Stimulated activated naive CD4-positive, alpha-beta T cell treated with Interleukin-2 at 50 U/mL for 16 hours (primary cell): ENCODE measurements around the gene CBY3.
"Not testable (repeated sequence)": the region's sequence is repeated elsewhere in the genome, so short reads cannot be mapped to it uniquely, and the experiment has no call there.

Experiments
- DNase-seq: peaks from one replicate; lab custom pipeline; 2025; lab: John Stamatoyannopoulos, UW

The CBY3 gene

DNA sequence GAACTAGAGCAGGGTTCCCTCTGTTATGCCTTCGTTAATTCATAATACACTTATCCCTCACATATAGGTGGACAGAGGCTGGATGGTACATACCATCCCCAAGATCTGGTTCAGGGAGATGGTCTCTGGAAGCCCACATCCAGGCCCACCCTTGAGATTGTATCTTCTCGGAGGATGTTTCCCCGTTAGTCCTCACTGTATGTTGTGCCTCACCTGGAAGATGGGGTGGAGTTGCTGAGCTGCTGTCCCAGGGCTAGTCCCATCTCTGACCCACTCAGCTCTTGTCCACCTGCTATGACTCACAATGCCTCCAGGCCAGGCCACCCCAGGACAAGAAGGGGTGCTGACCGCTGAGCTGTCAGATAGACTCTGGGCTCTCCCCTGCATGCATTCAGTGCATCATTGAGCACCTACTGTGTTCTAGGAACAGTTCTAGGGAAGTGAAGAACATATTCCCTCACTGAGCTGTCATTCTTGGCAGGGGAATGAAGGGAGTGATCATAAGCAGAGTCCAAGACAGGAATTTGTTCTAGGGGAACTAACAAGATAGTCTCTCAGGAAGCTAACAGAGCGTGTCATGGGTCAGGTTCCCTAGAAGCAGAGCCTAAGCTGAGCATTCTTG, at the start of gene CBY3:
TSS of gene CBY3 (minus strand) at position 255 of the 622 bp plus-strand sequence. CDS start at position 139, 116 bp downstream.
- DNase-seq = no peak

DNA sequence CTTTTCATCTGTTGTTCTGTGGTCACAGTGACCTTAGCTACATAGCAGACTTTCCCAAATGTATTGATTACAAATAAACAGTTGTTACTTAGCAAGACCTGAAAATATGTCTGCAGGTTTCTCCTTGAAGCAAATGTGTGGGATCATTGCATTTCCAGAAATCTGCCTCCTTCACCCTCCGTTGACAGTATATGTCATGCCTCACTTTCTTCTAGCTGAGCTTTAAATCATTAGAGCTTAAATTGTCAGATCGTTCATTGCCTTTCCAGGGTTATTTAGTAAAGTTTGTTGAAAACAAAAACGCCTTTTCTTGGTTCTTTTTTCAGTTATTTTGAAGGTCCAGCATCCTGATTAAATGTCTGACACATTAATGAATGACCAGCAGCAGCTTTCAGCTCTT, 49.5 kb upstream of the CBY3 start:
- no peak for DNase-seq

DNA sequence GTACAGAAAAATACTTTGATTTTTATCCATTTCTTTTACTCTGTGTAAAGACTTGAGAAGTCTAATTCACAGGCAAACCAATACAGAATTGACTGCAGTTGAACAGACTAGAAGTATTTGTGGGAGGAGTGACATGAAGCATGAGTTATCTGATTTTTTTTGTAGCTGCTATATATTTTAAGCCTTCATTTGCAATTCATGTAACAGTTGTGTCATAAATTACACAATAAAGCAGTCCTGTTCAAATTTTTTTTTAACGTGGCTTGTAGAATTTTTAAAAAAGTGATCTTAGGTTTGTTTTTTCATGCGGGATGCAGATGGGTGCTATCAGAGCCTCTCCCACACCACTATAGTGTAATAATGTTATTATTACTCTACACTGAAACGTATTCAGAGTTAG, 48.9 kb upstream of the CBY3 start:
- DNase-seq = no peak

DNA sequence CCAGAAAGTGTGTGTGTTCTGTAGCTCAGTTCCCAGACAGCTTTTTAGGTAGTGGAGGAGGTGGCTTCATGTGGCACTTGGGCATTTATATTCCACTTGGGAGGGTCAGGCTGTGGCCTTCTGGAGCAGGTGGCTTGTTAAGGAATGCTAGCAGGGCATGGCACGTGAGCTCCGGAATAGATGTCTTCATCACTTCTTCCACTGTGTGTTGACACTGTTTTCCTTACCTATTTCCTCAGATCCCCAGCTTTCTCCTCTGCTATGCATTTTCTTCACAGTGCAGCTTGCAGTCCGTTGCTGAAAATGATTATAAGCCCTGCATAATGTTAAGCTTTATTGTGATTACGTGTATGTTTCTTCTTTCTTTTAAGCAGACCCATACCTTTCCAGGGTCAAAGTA, 48.5 kb upstream of the CBY3 start:
- DNase-seq = no peak

DNA sequence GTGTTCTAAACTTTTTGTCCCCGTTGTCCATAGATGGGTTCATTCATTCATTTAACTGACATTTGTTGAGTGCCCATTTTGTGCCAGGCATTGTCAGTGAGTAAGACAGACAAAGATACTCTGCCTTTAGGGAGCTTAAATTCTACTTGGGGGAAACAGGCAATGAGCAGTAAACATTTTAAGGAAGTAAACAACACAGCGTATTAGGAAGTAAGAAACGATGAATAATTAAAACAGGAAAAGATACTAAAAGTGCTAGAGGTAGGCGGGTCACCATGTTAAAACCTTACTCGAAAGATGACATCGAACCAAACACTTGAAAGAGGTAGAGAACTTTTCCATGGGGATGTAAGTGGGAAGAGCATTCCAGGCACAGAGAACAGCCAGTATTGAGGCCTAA, 46.3 kb upstream of the CBY3 start:
- no peak for DNase-seq

DNA sequence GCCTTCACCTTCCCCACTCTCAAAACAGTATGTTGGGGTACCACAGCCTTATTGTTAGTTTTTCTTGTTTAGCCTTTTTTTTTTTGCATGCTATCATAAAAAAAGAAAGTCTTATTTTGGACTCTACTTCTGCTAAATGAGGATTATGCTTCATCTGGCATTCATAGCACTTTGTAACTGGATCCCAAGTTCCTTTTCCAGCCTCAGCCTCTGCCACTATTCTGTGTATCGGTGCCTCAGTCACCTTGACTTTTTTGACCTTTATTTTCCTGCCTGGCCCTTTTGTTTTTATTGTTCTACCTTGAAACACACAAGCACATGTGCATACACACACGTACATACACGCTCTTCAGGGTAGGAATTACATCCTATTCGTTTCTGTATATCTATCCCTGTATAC, 43.3 kb upstream of the CBY3 start:
- DNase-seq = no peak

DNA sequence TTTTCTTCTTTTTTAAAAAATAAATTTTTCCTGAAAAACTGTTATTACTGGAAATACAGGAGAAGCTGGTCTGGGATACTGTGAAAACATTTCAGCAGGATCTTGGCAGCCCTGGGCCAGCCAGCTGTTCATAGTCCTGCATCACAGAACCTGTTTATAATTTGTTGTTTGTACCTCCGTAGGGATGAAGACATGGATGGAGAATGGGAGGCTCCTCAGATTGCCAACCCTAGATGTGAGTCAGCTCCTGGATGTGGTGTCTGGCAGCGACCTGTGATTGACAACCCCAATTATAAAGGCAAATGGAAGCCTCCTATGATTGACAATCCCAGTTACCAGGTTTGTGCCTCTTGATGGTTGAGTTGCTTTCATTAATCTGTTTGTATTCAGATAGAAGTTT, 39.4 kb upstream of the CBY3 start:
- DNase-seq = no peak

DNA sequence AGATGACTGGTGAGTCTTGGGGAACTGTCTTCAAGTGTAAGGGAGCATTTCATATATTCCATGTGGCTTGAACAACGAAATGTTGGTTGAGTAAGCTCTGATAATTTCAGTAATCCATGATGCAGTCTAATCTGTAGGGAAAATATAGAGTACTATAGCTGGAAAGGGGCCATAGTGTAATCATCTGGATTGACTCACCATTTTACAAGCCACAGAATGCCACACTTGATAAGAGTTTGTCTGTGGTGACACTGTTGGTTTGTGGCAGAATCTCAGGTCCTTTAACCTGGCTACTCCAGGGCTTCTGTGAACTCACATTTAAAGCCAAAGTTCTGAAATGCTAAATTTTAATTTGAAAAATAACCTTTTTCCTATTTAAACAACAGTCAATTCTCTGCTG, 35.5 kb upstream of the CBY3 start:
- no peak for DNase-seq

DNA sequence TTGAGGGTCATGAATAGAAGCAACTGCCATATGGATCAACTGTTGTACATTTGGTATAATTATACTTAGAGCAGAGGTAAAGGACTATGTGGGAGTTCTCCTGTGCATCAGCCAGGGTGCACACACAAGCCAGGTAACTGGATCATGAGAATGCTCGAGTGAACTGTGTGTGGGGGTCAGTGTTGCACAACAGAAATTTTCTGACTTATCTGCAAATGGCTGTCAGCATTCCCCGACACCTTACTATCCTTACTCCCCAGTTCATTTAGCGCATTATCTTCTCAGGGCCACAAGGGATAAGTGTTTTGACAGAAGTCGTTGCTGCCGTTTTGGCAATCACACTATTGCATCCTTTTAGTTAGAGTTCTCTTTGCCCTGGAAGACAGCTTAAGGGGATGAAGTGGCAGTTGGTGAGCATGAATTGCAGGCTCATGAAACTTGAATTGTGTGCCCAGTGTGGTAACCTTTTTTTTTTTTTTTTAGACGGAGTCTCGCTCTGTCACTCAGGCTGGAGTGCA, 19.6 kb upstream of the CBY3 start:
- no peak for DNase-seq

DNA sequence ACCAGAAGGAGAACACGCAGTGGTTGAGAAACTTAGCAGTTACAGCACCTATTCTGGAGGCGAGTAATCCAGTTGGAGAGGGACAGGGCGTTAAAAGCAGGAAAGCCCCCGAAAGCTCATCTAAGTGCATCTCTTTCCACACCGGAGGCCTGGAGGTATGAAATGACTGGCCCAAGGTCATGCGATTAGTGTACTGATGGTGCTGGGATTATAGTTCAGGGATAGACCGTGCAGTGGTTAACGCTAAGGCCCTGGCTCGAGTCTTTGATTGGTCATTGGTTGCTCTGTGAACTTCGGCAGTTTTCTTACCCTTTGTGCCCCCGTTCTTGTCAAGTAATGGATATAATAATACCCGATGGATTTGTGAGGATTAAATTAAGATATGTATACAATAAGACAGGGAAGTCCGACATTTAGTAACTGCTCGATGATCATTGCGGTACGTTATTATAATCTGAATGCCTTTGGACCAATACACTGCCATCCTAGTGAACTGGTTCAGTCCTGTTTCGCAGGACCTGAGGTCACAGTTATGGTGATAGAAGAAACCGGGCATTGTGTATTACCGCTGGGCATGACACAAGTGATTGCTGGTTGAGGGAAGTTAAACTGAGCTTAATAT, 18.9 kb upstream of the CBY3 start:
- peak; percentile 51 for DNase-seq

DNA sequence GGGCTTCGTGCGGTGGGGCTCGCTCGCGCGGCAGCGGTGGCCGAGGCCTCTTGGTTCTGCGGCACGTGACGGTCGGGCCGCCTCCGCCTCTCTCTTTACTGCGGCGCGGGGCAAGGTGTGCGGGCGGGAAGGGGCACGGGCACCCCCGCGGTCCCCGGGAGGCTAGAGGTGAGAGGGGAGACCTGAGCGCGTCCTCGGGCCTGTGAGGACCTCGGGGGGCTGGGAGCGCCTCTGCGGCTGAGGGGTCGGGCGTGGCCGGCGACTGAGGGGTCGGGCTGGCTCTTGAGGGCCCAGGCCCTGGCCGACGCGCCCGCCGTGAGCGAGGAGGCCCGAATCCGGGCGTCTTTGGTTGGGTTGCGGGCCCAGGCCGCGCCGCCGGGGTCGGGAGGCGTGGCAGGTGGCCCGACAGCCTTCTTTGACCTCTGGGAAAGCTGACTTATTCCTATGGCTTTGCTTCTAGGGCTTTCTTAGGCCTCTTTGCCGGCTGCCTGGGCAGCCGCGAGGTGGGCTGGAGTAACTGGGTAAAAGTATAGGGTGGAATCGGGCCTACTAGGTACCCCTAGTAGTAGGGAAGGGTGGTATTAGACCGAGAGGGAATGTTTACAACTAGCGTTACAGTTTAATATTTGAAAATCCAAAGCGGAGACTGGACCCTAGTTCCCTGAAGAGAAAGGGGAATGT, 18.2 kb upstream of the CBY3 start, which contains the start of gene CANX:
TSS of gene CANX (plus strand) at position 33 of the 681 bp plus-strand sequence. CDS start 6,715 bp downstream, outside the sequence.
- no peak for DNase-seq

DNA sequence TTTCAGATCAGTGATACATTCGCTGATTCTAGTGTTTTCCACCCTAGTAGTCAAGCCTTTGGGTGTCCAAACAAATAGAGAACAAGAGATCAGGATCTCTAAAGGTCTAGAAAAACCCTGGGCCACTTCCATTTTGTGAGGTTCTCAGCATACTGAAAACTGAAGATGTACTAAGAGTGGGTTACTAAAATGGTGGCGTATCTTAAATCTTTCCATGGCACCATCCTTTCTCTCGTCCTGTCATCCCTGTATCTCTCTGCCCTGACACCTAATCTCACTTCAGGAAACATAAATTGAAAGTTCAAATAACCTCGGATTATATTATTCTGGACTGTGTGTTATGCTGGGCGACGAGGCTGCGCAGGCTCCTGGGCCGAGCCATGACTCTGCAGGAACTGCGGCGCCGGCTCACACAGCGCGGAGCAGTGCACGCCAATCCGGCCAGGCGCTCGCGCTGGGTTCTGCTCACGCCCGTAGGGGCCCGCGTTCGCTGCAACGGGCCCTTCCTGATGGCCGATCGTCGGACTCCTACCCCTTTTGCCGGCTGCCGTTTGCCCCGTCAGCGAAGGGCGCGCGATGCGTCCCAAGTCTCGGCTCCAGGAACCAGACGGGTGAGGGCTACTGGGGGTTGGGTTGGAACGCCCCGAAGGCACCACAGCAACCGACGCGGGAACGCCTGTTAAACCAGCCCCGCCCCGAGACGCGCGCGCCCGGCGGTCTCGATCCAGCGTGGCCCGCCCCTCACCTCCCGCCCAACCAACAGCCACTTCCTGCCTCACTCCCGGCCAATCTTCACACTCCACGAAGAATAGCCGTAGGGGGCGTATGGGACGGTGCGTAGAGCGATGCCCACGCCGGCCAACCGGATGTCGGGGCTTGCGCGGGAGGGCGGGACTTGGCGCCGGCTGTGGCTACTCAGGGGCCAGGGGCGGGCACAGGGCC, 17.4 kb upstream of the CBY3 start:
- DNase-seq = peak; percentile 99

DNA sequence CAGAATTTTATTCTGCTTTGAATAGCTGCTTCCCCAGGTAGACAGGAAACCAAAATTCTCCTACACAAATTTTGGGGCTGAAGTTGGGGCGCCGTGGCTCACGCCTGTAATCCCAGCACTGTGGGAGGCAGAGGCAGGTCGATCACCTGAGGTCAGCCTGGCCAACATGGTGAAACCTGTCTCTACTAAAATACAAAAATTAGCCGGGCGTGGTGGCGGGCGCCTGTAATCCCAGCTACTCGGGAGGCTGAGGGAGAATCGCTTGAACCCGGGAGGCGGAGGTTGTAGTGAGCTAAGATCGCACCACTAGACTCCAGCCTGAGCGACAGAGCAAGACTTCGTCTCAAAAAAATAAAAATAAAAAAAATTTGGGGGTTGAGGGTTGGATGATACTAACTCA, 16.7 kb upstream of the CBY3 start:
- not testable (repeated sequence) for DNase-seq

DNA sequence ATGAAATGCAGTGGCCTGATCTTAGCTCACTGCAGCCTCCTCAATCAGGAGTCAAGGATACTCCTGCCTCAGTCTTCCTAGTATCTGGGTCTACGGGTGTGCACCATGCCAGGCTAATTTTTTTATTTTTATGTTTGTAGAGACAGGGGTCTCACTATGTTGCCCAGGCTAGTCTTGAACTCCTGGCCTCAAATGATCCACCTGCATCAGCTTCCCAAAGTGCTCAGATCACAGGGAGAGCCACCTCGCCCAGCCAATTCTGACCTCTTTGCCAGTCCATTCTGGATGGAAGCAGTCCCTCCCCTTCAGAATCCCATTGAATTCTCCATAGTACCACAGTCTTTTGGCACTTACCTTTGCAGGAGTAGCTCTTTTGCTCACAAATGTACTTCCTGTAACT, 16.3 kb upstream of the CBY3 start:
- DNase-seq = no peak

DNA sequence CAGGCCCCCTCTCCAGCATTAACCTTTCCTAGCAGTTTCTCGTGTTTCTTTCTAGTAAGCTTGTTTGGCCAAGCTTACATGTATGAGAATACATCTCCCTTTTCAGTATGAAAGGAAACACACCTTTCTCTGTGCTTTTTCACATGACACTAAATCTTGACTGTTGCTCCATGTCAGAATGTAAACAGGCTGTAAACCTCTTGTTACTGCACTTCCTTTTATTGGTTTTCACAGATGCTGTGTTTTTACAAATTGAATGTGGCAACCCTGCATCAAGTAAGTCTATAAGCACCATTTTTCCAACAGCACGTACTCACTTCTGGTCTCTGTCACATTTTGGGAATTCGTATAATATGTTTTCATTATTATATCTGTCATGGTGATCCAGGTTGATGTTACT, 15.8 kb upstream of the CBY3 start:
- DNase-seq = no peak

DNA sequence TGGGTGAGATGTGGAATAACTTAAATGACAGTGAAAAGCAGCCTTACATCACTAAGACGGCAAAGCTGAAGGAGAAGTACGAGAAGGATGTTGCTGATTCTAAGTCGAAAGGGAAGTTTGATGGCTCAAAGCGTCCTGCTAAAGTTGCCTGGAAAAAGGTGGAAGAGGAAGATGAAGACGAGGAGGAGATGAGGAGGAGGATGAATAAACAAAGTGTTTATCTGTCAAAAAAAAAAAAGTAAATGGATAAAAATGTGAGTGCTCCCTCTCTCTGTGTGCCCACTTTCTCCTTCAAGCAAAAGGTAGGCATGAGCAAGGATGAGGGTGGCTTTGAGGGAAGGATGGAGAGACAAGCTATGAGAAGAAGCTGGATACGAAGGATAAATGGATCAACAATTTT, 13.7 kb upstream of the CBY3 start:
- no peak for DNase-seq

DNA sequence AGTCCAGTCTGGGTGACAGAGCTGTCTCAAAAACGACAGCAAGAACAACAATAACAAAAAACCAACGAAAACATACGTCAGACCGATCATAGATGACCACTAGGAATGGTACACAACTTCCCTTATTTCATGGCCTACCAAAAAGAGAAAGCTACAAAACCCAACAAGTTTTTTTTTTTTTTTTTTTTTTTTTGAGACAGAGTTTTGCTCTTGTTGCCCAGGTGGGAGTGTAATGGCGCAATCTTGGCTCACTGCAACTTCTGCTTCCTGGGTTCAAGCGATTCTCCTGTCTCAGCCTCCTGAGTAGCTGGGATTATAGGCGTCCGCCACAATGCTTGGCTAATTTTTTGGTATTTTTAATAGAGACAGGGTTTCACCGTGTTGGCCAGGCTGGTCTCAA, 8.4 kb upstream of the CBY3 start:
- DNase-seq = not testable (repeated sequence)

DNA sequence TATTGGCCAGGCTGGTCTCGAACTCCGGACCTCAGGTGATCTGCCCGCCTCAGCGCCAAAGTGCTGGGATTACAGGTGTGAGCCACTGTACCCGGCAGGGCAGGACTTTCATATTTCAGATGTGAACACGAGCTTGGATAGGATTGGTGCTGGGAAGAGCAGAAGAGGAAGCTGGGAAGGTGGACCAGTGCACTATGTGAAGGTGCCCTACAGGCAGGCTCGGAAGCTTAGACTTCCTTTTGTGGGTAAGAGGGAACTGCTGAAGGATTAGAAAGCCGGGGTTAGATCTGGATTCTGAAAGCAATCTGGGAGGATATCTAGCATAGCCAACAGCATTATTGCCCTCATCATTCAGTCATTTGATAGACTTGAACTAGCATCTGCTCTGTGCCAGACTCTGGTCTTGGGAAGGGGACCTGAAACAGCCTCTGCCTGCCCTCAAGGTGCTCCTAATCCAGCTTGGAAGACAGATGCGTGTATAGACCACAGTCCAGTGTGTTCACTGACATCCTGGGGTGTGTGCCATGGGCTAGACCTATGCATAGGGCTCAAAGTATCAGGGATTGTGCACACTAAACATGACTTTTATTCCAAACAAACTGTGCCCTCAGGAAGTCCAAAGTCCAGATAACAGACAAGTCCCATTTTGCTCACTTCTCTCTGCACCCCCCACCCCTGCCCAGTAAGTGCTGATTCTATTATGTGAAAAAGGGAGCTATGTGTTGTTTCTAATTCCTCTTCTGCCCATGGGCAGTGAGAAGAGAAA, 637 bp downstream of the CBY3 start:
- DNase-seq = no peak

DNA sequence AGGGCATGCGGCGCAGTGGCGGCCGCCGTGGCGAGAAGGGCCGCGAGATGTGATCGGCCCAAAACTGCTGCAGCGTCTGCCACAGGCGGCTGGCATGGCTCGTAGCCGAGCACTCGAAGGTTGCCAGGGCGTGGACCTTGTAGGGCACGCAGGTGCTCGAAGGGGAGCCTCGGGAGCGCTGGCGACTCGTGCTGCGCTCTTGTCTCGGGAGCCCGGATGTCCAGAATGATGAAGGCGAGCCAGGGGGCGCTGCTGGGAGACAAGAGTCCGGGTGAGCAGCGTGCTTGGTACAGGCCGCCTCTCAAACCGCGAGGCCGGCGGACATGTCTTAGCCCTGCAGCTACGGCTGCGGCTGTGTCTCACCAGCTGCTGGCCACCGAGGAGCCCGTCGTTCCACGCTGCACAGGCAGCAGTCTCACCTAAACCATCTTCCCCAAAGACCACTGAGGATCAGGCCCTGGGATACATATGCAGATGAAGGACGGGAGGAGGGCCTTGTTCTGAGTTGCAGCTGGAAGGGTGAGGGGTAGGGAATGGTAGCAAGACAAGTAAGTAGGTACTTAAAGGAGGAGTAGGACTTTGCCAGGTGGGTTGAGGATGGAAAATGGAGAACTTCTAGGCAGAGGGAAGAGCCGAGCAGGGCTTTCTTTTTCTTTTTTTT, 1.7 kb downstream of the CBY3 start:
- DNase-seq = peak; percentile 62

DNA sequence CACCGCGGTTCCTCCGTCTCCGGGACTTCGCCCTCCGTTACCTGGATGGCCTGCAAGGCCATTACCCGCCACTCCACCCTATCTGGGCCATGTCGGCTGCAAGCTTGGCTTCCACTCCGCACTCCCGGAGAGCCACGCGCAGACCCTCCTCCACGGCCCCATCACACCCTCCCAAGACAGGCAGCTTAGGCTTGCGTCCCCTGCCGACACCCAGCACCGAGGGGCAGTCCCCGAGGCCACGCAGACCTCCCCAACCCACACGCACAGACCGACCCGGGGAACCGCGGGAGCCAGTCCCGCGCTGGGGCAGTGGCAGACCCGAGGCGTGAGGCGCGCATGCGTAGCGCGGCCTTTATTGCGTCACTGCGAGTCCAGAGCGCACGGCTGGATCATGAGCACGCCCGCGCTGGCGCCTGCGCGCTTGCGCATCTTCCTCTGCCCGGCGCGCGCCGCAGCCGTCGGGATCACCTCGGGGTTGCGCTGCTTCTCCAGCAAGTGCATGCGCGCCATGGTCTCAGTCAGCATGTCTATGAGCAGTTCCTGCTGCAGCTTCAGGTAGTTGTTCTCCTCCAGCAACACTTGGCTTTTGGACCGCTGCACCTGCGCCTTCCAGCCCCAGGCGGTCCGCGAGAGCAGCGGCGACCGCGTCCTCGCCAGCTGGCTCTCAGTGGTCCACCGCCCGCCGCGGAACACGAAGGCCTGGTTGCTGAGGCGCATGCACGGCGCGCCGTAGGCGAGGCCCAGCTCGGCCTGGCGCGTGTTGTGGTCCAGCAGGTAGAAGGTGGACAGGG, 2.4 kb downstream of the CBY3 start:
- peak; percentile 93 for DNase-seq
